ENCODE results near the gene SLC35E2B.

- TF ChIP-seq CTCF (conservative IDR thresholded peaks at IDR 0.05; ENCODE audit: low read length) (peak; percentile 51), EZH2phosphoT487 (IDR thresholded peaks at IDR 0.05; ENCODE audit: borderline replicate concordance) (no peak)
These were observed 72.7 kb downstream of the SLC35E2B start for GRCh38 chr1:1619917-1620361.
